UCSD-AML1 (cell line): Measurements from ENCODE around the gene ANKLE2.
A peak's percentile ranks its signal among the peaks of the same experiment; 100 is the strongest.
"Not testable (repeated sequence)": the region's sequence is repeated elsewhere in the genome, so short reads cannot be mapped to it uniquely, and the experiment has no call there.

Source experiments
- DNase-seq: peaks from one replicate; lab custom pipeline; 2025; ENCODE audit not compliant: unreplicated experiment; lab: John Stamatoyannopoulos, UW

ANKLE2 gene

DNA sequence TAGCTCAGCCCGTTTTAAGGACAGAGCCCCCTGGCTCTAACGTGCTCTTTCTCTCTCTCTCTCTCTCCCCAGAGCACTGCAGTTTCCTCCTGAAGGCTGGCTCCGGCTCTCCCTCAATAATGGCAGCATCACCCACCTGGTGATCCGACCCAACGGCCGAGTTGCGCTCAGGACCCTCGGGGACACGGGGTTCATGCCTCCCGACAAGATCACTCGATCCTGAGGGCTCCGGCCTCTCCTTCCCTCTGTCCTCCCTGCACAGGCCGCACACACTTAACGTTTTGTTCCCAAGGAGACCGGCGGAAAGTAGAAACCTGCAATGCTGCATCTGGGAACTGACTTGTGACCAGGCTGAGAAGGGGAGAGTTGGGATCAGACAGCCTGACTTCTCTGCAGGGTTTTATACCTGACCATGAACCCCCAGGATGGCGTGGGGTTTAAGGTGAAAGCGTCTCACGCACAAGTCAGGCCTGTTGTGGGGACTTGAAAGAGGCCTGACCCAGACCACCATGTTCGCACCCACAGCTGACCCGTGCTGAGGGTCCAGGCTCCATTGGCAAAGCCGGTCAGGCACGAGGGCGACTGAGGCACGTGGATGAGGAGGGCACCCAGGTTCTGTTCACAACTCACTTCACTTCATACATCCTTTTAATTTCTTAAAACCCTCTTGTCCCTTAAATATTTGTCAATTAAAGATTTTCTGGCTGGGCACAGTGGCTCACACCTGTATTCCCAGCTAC is 40.9 kb downstream of the ANKLE2 start:
- DNase-seq, result no peak

DNA sequence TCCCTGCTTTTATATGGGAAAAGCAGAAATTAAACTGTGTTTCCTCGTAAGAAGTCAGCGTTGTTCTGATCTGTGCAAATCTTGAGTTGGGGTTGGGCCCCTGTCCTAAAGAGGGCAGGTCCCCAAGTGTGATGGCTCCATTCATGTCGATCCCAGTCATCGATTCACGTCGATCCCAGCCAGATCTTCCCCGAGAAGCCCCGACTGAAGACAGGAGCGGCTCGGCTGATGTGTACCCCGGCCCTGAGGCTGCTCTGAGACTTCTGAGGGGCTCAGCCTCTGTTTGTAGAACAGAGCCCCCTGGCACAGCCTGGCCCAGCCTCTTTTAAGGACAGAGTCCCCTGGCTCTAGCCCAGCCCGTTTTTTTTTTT is 41.7 kb downstream of the ANKLE2 start:
- DNase-seq, result no peak

DNA sequence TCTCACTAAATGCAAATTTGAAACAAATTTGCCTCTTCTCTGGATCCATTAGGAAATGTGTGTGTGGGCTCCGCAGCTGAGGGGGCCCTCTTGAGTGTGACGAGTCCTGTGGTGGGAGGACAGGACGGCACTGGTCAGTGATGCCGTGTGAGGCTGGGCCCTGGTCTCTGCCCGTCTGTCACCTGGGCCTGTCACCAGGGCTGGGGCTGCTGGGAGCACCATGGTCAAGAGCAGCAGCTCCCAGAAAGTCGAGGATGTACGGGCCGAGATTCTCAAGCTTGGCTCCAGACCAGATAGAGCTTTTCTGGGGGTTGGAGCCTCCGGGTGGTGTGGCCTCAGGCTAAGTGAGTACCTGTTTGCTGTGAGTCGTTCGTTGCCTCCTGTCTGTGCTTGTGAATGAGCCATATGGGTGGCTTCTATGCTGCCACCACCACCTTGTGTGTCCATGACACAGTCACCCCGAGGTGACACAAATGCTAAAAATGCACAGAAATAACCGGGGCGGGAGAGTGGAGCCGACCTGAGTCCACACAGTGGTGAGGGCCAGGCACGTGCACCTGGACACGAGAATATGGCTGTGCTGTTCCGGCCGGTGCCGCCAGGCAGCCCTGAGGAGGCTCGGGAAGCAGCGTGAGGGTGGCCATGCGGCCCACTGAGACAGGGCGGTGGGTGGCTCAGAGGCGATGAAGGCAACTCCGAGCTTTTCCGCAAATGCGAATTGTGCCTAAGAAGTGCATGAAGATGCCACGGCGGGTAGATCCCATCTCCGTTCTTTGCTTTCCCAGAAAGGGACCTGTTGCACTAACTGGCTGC is 42.3 kb downstream of the ANKLE2 start:
- DNase-seq, result no peak

DNA sequence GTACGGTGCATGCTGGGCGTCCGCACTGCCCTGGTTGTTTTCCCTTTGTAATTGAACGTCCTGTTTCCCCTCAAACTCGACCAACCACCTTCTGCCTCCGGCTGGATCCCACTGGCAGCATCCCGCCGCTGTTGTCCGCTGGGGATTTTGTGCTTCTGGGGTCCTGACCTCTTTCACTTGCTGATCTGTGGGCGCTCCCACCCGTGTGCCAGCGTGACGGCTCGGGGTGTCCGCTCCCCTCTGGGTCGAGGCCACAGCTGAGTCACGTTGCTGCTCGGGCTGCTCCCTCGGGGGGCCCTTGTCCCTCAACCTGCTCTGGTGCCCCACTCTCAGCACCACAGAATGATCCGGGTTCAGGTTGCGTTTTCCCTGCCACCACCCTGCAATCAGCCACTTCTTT is 43.0 kb downstream of the ANKLE2 start:
- DNase-seq, result no peak

DNA sequence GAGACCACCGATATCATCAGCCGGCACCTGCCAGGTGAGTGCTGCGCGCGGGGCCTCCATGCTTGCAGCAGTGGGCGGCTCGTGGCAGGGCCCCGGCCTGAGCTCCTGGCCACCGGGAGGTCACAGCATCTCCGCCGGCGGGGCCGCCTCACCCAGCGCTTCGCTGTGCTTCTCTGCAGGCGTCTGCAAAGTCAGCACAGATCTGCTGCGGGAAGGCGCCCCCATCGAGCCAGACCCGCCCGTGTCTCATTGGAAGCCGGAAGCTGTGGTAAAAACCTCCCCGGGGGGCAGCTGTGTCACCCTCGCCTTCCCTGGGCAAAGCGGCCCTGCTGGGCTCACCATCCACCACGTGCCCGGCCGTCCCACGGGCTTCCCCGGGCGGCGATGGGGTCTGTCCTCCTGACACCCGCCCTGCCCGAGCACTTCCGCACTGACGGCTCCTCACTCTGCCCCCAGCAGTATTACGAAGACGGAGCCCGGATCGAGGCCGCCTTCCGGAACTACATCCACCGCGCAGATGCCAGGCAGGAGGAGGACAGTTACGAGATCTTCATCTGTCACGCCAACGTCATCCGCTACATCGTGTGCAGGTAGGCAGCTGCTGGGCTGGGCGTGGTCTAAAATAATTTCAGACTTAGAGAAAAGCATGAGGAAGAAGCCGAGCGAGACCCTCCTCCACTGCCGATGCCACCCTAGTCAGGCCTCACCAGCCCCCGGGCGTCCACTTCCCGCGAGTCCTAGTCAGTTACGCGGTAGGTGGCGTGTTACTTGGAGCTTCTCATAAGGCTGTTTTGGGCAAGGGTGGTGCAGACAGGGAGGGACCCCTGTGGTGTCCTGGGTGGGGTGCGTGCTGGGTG is 43.9 kb downstream of the ANKLE2 start:
- DNase-seq, result no peak

DNA sequence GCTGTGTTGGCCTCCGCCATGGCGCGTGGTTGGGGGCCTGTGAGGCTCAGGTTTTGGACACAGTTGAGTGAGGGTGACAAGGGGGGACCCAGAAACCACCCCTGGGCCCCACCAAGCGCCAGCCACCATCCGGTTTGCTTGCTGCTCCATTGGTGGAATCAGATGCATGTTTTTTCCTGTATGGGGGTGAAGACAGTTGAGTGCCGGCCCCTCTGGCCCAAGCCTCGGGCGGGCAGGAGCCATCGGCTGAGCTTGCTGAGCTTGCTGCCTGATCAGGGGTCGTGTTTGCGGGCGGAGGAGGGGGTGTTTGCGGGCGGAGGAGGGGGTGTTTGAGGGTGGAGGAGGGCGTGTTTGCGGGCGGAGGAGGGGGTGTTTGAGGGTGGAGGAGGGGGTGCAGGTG is 44.6 kb downstream of the ANKLE2 start:
- no peak for DNase-seq

DNA sequence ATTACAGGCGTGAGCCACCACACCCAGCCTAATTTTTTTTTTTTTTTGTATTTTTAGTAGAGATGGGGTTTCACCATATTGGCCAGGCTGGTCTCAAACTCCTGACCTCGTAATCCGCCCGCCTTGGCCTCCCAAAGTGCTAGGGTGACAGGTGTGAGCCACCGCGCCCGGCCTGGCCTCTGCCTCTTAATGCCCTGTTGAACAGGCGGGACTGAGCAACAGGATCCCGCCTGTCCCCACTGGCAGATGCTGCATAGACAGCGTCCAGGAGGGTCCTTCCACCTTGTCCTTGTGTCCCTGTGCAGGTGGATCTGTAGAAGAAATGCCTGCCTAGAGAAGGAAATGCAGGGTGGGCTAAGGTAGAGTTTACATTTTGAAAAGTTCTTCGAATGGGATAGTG is 45.3 kb downstream of the ANKLE2 start:
- DNase-seq, result no peak

DNA sequence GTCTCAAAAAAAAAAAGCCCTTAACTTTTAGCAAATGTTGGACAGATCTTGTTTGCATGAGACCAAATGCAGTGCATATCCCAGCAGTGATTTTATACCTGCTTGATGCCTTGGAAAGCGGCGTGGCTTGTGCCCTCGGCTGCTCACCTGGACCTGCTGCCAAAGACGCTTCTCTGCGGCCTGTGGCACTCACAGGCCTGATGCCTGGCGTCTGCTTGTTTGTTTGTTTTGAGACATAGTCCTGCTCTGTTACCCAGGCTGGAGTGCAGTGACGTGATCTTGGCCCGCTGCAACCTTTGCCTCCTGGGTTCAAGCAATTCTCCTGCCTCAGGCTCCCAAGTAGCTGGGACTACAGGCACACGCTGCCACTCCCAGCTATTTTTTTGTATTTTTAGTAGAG is 45.8 kb downstream of the ANKLE2 start:
- no peak for DNase-seq

DNA sequence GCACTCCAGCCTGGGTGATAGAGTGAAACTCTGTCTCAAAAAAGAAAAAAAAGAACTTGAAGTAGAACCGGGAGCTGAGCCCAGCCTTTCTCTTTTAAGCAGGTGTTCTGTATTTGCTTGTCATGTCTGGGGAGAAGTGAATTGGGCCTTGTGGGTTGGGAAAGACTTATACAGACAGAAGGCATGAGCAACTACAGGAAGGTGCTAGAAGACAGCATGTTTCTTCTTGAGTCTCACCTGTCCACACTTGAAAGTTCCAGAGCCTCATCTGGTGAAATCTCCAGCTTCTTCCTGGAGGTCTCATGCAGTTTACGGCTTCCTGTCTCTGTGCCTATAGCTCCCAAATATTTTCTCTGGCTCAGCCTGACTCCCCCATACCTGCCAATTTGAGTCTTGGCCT is 48.5 kb downstream of the ANKLE2 start:
- DNase-seq, result no peak

DNA sequence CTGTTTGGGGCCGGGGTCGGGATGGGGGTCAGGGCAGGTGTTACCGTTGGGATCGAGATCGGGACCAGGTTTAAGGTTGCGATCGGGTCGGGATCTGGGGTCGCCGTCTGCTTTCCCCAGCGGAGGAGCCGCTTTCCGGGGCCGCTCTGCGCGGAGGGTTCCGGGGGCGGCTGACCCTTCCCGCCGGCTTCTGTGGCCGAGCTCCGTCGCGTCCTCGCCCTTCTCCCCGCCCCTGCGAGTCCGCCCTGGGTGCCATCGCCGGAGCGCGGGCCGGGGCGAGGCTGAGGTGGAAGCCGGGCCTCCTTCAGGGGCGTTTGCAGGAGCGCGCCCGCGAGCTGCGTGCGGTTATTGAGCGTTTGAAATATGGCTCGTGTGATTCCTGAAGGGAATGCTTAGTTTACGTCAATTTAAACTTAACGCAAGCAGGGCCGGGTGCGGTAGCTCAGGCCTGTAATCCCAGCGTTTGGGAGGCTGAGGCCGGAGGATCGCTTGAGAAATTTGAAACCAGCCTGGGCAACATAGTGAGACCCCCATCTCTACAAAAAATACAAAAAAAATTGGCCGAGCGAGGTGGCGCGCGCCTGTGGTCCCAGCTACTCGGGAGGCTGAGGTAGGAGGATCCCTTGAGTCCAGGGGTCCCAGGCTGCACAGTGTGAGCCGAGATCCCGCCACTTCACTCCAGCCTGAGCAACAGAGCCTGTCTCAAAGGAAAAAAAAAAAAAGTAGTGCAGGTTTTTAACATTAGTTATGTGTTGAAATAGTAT is 50.4 kb downstream of the ANKLE2 start:
- peak; percentile 33 for DNase-seq

DNA sequence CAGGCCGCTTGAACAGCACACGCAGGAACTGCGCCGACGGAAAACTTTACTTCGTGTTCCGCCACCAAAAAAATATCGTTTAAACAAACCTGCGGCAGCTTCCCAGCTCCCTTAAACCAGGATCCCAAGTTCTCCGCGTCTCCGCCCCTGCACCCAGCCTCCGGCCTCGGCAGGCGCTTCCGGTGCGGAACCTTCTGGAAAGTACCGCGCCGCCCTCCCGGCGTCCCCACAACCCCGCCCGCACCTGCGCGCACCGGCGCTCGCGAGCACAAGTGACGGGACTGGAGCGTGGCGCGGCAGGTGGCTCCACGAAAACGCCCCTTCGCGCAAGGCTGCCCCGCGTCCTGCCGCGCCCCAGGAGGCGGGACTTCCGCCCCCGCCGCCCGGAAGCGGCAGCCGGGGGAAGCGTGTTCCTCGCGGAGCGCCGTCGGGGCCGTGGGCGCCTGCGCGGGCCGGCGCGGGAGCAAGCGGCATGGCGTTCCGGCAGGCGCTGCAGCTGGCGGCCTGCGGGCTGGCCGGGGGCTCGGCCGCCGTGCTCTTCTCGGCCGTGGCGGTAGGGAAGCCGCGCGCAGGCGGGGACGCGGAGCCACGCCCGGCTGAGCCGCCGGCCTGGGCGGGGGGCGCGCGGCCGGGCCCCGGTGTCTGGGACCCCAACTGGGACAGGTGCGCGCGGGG is 51.1 kb downstream of the ANKLE2 start, which contains the start of gene PGAM5:
PGAM5 (plus strand) TSS at position 438 of the 675 bp plus-strand sequence; CDS start at position 473, 35 bp downstream.
- peak; percentile 92 for DNase-seq

DNA sequence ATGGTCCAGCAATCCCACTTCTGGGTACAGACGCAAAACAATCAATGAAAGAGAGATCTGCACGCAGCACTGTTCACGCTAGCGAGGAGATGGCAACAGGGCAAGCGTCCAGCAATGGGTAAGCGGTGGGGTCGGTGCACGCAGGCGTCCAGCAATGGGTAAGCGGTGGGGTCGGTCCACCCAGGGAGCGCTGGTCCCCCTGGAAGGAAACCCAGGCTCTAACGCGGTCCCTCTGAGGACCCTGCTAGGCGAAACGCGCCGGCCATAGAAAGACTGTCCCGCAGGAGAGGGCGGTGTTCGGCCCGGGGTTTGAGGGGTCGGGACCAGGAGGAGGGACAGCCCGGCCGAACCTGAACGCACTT is 51.6 kb downstream of the ANKLE2 start:
- no peak for DNase-seq

DNA sequence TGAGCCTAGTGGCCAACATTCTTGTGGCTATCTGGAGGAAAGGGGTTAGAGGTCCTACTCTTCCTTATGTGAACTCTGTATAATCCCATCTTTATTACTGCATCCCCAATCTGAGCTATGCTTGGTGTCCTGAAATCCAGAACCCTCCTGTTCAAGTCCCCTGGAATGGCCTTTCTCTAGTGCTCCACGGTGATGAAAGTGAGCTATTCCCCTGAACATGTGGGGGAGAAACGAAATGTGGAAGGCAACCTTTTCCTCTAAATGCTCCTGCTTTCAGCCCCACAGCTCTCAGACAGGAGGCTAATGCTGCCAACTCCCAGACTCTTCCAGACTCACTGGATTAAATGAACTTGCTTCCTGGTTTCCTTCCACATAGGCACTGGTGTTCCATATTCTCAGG is 53.5 kb downstream of the ANKLE2 start:
- no peak for DNase-seq

DNA sequence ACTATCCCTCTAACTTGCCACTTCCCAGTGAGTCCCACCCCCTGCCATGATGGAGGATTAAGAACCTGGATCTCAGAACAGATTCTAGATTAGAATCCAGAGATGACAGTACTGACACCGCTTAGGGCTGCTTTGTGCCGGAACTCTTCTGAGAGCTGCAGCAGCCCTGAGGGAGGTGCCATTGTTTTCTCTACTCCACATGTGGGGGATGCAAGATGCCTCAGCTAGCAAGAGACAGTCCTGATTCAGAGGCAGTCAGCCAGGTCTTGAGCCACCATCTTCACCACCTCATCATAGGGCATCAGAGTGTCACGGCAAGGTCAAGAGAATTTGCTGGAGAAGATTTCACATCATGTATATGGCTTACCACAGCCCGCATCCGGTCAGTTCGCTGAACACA is 54.4 kb downstream of the ANKLE2 start:
- DNase-seq, result no peak

DNA sequence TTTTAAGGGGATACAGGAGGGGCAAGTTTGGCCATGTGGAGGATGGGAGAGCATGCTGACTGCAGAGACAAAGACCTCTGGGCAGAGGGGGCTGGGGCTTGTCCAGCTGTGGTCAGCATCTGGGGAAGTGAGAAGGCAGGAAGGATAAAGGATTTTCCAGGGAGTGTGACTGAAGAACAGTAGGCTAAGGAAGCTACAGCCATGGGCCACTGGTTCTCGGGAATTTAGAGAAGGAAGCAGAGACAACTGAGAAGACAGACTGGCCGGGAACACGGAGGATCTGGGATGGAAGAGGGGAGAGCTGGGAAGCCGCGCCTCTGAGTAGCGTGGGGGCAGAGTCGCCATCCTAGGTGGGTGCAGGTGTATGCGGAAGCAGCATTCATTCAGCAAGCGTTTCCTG is 58.0 kb downstream of the ANKLE2 start:
- DNase-seq, result no peak

DNA sequence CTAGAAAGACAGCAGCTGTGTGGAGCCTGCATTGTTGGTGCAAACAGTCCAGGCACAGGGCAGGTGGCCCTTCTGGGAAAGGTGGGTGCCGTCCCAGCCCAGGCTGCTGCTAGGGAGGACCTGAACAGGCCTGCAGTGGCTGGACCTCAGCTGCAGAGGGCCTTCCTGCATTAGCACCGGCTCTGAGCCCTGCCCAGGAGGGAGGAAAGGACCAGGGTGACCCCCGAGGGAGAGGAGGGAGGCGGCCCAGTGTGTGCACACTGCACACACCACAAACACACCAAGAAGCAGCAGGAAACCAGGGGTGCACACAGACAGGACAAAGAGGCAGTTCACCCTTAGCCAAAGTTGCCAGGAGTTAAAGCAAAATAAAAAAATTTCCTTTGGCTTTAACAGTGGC is 59.0 kb downstream of the ANKLE2 start:
- DNase-seq, result no peak

DNA sequence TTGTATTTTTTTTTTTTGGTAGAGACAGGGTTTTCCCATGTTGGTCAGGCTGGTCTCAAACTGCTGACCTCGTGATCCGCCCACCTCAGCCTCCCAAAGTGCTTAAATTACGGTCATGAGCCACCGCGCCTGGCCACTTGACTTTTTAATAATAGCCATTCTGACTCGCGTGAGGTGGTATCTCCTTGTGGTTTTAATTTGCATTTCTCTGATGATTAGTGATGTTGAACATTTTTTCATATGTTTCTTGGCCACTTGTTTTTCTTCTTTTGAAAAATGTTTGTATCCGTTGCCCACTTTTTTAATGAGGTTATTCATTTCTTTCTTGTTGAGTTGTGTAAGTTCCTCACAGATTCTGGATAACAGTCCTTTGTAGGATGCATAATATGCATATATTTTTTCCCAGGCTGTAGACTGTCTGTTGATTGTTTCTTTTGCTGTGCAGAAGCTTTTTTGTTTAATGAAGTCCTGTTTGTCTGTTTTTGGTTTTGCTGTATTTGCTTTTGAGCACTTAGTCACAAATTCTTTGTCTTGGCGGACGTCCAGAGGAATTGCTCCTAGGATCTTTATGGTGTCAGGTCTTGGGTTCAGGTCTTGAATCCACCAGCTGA is 61.3 kb downstream of the ANKLE2 start:
- no peak for DNase-seq

DNA sequence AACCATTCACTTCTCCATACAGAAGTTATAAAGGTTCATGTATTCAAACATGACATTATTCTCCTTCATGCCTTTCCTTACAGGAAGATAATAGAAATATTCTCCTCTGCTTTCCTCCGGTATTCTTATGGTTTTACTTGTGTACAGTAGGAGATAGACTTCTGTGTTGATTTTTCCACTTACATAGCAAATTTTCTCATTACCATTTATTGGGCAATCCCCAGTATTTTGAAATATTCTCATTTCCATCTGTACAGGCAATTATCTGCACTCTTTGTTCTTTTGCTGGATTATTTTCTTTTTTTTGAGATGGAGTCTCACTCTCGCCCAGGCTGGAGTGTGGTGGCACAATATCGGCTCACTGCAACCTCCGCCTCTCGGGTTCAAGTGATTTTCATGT is 63.3 kb downstream of the ANKLE2 start:
- no peak for DNase-seq

DNA sequence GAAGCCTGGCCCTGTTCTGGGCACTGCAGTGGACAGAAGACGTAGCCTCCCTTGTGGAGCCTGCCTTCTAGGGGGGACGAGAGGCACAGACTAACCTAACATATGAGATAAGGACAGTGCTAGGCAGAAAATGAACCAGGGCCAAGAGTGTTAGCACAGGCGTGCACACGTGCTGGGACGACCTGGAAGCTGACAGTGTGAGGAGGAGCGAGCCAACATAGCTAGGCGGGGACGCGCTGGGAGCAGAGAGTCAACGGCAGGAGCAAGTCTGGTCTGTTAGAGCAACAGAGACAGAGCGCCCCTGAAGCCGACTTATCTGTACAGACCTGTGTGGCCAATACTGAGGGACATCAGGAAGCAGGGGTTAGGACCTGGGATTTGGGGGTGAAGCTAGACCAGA is 66.2 kb downstream of the ANKLE2 start:
- no peak for DNase-seq

DNA sequence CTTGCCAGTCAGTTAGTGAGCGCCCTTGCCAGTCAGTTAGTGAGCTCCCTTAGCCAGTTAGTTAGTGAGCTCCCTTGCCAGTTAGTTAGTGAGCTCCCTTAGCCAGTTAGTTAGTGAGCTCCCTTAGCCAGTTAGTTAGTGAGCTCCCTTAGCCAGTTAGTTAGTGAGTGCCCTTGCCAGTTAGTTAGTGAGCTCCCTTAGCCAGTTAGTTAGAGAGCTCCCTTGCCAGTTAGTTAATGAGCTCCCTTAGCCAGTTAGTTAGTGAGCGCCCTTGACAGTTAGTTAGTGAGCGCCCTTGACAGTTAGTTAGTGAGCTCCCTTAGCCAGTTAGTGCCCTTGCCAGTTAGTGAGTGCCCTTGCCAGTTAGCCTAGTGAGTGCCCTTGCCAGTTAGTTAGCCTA is 66.7 kb downstream of the ANKLE2 start:
- not testable (repeated sequence) for DNase-seq
